NOMO-1 treated with DMSO at 0.1 percent for 48 hours (cell line): ENCODE data around the gene FAM222A.

ENCODE experiments used
- DNase-seq: peaks from one replicate; lab custom pipeline; 2025; ENCODE audit not compliant: unreplicated experiment; lab: John Stamatoyannopoulos, UW

FAM222A gene

DNA sequence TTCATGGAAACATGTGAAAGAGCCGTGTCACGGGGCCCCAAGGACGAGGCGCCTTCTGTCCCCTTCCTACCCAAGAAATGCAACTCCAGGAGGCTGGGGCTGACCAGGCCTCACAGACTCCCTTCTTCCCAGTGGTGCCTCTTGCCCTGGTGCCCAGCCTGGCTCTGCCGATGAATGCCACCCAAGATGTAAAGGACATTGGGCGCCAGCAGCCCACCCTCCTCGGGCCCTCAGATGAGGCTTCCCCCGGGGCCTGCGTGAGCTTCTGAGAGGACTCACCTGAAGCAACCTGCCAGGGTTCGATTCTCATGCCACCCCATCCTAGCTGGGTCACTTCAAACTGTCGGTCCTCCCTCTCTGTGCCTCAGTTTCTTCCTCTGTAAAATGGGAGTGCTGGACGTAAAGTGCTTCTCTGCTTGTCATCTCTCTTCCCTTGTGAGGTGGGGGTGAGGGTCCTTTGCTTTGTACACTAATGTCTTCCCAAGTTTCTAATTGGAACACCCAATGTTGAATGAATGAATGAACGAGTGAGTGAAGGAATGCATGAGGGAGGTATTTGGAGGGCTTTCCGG is 10.8 kb downstream of the FAM222A start:
- DNase-seq = no peak

GRCh38 chr12:109725321-109726105 is 11.9 kb downstream of the FAM222A start:
- no peak for DNase-seq

GRCh38 chr12:109726106-109726497 is 12.5 kb downstream of the FAM222A start:
- no peak for DNase-seq

DNA sequence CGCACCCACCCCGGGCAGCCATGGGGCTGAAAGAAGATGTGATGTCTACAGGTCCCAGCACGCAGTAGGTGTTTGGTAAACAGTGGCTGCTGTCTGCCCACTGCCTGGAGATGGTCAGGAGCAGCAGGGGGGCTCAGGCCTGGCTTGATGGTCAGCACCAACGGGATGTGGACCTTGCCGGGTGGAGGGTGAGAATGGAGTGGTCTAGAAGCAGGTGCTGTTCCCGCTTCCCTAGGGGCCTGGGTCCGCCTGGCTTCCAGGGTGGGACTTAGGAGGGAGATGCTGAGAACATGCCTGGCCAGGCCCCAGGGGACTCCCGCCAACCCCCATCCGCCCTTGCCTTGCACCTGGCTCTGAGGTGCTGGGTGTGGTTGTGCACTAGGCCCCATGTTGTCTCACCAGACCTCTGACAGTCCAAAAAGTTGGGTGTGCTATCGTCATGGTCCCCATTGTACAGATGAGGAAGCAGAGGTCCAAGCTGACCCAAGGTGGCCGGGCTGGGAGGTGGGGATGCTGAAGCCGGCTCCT is 12.9 kb downstream of the FAM222A start:
- no peak for DNase-seq

- no peak for DNase-seq
Observed at GRCh38 chr12:109727039-109727723, 13.6 kb downstream of the FAM222A start.

DNA sequence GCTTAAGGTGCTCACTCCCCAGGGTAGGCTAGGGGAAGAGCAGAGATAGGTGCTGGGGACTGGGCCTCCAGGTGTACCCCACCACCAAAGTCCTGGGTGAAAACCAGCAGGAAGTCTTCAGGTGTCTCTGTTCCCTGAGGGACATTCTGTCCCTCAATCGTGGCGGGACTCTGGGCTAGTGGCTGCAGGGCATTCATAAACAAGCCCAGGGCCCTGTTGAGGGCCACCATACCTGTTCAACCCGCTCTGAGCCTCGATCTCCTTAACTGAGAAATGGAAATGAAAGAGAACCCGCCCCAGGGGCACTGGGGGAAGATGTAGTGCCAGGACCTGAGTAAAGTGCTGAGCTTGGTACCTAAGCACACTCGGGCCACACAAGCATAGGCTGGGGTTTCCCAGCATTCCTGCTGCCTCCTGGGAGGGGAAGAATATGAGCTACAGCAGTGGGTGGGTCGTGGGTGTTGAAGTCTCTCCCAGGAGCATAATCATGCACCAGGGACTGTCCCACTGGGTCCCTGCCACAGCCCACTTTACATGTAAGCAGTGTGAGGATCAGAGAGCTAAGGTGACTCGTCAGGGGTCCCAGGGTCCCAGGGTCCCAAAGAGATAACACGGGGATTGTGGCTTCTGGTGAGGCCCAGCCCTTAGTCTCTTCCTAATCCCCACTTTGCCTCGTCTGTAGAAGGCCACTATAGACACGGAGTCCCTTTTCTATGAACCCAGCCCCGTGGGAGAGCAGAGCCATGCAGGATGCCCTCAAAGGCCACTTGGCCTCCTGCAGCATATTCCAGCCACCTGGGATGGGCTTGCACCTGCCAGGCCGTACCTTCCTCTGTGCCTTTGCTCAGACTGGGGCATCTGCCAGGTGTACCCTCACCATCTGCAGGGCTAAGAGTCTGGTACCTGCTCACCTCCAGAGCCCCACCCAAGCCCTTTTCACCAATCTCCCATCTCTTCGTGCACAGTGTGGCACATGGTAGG is 14.4 kb downstream of the FAM222A start:
- DNase-seq = no peak

- no peak for DNase-seq
Observed at GRCh38 chr12:109728921-109729320, 15.3 kb downstream of the FAM222A start.

- DNase-seq = no peak
Observed at GRCh38 chr12:109729371-109729781, 15.8 kb downstream of the FAM222A start.

DNA sequence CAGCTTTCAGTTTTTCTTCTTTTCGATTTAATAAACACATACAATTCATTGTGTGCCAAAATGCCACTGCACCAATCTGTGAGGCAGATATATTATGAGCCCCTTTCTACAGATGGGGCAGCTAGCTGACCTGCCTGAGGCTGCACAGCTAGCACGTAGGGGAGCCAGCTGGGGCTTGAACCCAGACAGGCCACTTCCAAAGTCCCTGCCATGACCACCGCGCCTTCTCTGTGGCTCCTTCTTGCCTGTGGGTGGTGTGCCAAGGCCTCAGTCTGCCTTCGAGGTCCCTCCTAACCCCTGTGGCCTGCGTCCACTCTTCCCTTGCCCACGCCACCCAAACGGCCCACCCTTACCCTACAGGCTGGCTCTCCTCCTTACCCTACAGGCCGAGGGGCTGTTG is 16.2 kb downstream of the FAM222A start:
- DNase-seq = no peak

DNA sequence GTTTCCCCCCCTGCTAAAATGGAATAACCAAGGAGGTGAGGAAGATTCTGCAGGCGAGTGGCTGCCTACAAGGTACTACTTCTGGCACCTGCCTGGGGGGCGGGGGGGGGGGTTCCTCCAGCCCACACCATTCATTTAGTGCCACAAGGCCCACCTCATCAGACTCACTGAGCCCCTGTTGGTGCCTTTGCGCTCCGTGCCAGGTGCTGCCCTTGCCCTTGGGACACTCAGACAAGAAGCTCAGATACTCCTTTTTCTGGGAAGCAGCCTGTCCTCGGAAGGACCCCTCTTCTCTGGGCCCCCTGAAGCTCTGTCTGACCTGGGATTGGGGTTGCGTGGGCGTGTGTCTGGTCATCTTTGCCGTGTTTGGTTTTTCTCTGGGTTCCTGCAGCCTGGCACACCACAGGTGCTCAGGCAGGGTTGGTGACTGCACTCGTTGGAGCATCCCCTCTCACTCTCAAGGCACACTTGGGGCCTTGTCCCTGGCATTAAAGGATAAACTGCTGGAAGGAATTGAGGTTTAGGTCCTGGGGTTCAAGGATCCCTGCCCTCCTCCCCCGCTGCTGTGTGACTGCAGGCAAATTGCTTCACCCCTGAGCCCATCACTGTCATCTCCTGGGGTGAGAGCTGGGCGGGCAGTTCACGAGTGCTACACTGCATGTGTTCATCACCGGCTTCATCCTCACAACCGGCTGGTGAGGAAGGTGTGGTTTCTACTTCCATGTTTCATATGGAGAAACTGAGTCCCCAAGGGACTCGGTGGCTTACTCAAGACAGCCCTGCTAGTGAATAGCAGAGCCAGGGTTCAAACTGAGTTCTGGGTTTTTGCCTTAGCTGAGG is 16.9 kb downstream of the FAM222A start:
- DNase-seq = no peak

GRCh38 chr12:109731231-109731731 is 17.7 kb downstream of the FAM222A start:
- no peak for DNase-seq

- no peak for DNase-seq
Observed at GRCh38 chr12:109731806-109732205, 18.2 kb downstream of the FAM222A start.

GRCh38 chr12:109732321-109733305 is 19.0 kb downstream of the FAM222A start:
- no peak for DNase-seq

GRCh38 chr12:109734219-109735000 is 20.8 kb downstream of the FAM222A start:
- DNase-seq = no peak

GRCh38 chr12:109735051-109735521 is 21.5 kb downstream of the FAM222A start:
- DNase-seq = no peak

- no peak for DNase-seq
Observed at GRCh38 chr12:109735825-109736551, 22.4 kb downstream of the FAM222A start.

DNA sequence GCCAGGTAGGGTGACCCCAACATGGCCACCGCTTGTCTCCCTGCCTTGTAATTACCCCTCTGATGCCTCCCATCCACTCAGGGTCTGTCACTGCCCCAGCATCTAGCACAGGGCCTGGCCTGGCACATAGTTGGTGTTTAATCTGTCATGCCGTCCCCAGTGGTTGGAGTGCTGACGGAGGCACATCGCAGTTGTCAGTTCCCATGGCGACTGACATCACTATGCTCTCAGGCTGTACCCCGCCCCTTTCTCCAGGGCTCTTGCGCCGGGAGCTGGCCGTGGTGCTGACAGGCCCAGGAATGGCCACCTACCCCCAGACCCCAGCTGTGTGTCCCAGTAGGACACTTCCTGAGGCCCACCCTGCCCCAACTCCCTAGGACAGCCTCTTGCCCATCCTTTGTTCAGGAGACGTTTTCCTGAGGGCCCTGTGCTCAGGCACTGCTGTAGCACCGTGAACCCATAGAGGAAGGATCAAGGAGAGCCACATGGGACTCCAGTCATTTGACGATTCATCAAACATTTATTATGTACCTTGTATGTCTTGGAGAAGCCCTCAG is 23.0 kb downstream of the FAM222A start:
- DNase-seq = peak; percentile 48
